GM12878 (cell line): ENCODE measurements around the gene KPNA4. TPM values are rescaled to one million over a fixed set of nuclear protein-coding genes. Genes with fewer than 3 reads are reported as not detected.

Experiments
- ATAC-seq: fragments of 200-7000 bp; cut with Tn5 transposase; 3 replicates; pipeline ENCODE4 v1.9.1; 2020; ENCODE audit warnings: mild to moderate bottlenecking, moderate library complexity
- BruUV-seq: library from RNA; stranded (reverse); fragments of 400-500 nt; replicated peaks from 2 replicates; lab custom pipeline; 2021; lab: Mats Ljungman, UMichigan
- CTCF ChIA-PET: fragments of 300-600 bp; sonication (Branson Sonifier 250); formaldehyde crosslinking; extraction: SDS; loops from one replicate; lab custom pipeline; 2021; ENCODE audit warnings: inconsistent platforms; lab: Yijun Ruan, JAX
- POLR2A ChIA-PET: fragments of 350-600 bp; formaldehyde crosslinking; extraction: SDS; loops from one replicate; lab custom pipeline; 2021; ENCODE audit warnings: inconsistent platforms; lab: Charles Lee
- RAD21 ChIA-PET: fragments of 300-600 bp; sonication (Branson Sonifier 250); formaldehyde crosslinking; loops from one replicate; lab custom pipeline; 2023; ENCODE audit warnings: antibody characterized with exemption; ENCODE audit not compliant: unreplicated experiment; lab: Charles Lee
- SMC1A ChIA-PET: fragments of 300-600 bp; sonication (Branson Sonifier 250); formaldehyde crosslinking; loops from one replicate; lab custom pipeline; 2023; ENCODE audit not compliant: unreplicated experiment, uncharacterized antibody; lab: Charles Lee
- DNase-seq: peaks from one replicate; pipeline ENCODE4 v3.0.0-alpha.2; 2011; ENCODE audit warnings: low read depth, low spot score
- FAIRE-seq: peaks from 3 replicates; lab custom pipeline; 2011; peaks lifted over from hg19 to GRCh38; lab: Jason Lieb, UNC
- H2AFZ ChIP-seq: 2 replicates; pipeline ENCODE4 v1.6.0; 2011; ENCODE audit warnings: low read depth, low read length, control low read depth; ENCODE audit not compliant: control insufficient read depth
- H3K27ac ChIP-seq: 2 replicates; pipeline ENCODE4 v1.5.1; 2011; ENCODE audit warnings: control low read depth; ENCODE audit not compliant: control insufficient read depth, insufficient read depth
- H3K27me3 ChIP-seq, 2 experiments: replicated peaks in 1 of 2; 2 replicates each; pipeline versions ENCODE4 v1.6.0 to v1.6.1; 2011; ENCODE audit warnings: low read length in 1 of 2; ENCODE audit not compliant: control insufficient read depth in 2 of 2, insufficient read depth in 2 of 2
- H3K36me3 ChIP-seq, 2 experiments: 2 replicates each; pipeline ENCODE4 v1.5.1; 2011; ENCODE audit warnings: low read length in 1 of 2; ENCODE audit not compliant: control insufficient read depth in 2 of 2, insufficient read depth in 2 of 2
- H3K4me1 ChIP-seq: 2 replicates; pipeline ENCODE4 v1.6.1; 2011; ENCODE audit warnings: mild to moderate bottlenecking, low read length, moderate library complexity, mixed read lengths; ENCODE audit not compliant: control insufficient read depth, insufficient read depth
- H3K4me2 ChIP-seq: 2 replicates; pipeline ENCODE4 v1.6.0; 2011; ENCODE audit warnings: control low read depth; ENCODE audit not compliant: control insufficient read depth, insufficient read depth
- H3K4me3 ChIP-seq: fragments of 200-600 bp; sonication (generic); 2 replicates; pipeline ENCODE4 v1.5.1; 2016
- H3K79me2 ChIP-seq: 2 replicates; pipeline ENCODE4 v1.6.0; 2011; ENCODE audit warnings: low read length; ENCODE audit not compliant: control insufficient read depth, insufficient read depth
- H3K9ac ChIP-seq: 2 replicates; pipeline ENCODE4 v1.8.0; 2011; ENCODE audit warnings: low read length, control low read depth, mixed read lengths; ENCODE audit not compliant: control insufficient read depth, insufficient read depth
- H3K9me3 ChIP-seq: replicated peaks from 3 replicates; pipeline ENCODE4 v1.5.1; 2011; ENCODE audit warnings: mild to moderate bottlenecking, low read length; ENCODE audit not compliant: control insufficient read depth, insufficient read depth
- H4K20me1 ChIP-seq: 2 replicates; pipeline ENCODE4 v1.6.0; 2011; ENCODE audit not compliant: control insufficient read depth, insufficient read depth
- BHLHE40 ChIP-seq, 2 experiments: fragments of 450-650 bp in 1 of 2; IDR thresholded peaks; 2 replicates each; pipeline ENCODE4 v1.6.1; 2011 to 2017; ENCODE audit warnings: low read depth in 2 of 2, borderline replicate concordance in 1 of 2, improper control_type of control experiment in 1 of 2, low read length in 1 of 2, mild to moderate bottlenecking in 1 of 2
- CEBPB ChIP-seq, 2 experiments: fragments of 150-350 bp in 1 of 2; IDR thresholded peaks; 2 replicates each; pipeline ENCODE4 v1.6.1; 2012 to 2014; ENCODE audit warnings: low read depth in 2 of 2, low read length in 2 of 2, borderline replicate concordance in 1 of 2, inconsistent platforms in 1 of 2
- NR2C2 ChIP-seq: IDR thresholded peaks from 2 replicates; pipeline ENCODE4 v1.6.1; 2011; ENCODE audit warnings: borderline replicate concordance, low read depth; ENCODE audit not compliant: control insufficient read depth, insufficient read length
- POU2F2 ChIP-seq: IDR thresholded peaks from 3 replicates; pipeline ENCODE4 v1.6.1; 2011; ENCODE audit warnings: low read depth, mild to moderate bottlenecking, low read length, borderline replicate concordance
- ZBED1 ChIP-seq: IDR thresholded peaks from 2 replicates; pipeline ENCODE4 v1.6.1; 2016; ENCODE audit warnings: borderline replicate concordance
- ZNF274 ChIP-seq: IDR thresholded peaks from one replicate; pipeline ENCODE4 v1.8.0; 2011; ENCODE audit not compliant: insufficient read length, insufficient read depth
- ZSCAN29 ChIP-seq: fragments of 450-650 bp; IDR thresholded peaks from 2 replicates; pipeline ENCODE4 v1.6.1; 2017; ENCODE audit warnings: mild to moderate bottlenecking, moderate library complexity
- WGBS: methylation state at CpG from one replicate; pipeline ENCODE4 v1.1.6; 2016; ENCODE audit warnings: low lambda C conversion rate; ENCODE audit not compliant: insufficient replicate concordance, insufficient coverage; ENCODE audit errors: missing lambda C conversion rate; 5-methylcytosine and 5-hydroxymethylcytosine counted together
- in situ Hi-C: fragments of 300-500 bp; cut with MboI; formaldehyde crosslinking; loops from 9 replicates; pipeline ENCODE4 v1.14.3; 2018; ENCODE audit warnings: mixed read lengths
- intact Hi-C: fragments of 100-400 bp; cut with micrococcal nuclease; formaldehyde crosslinking; loops from one replicate; pipeline ENCODE4 v1.14.2; 2022; ENCODE audit not compliant: unreplicated experiment
- polyA plus RNA-seq, 11 experiments: library from polyadenylated mRNA; depleted of rRNA in 4 of 11; unstranded in 6 of 11; stranded (reverse) in 5 of 11; fragments of >200 nt; fragmentation: Nextera tagmentation in 4 of 11; fragmentation: Illumina TruSeq in 1 of 11; extraction: Ambion mirVana in 4 of 11; extraction: Trizol in 1 of 11; gene quantifications; 1 replicate in 1 of 11; 2 replicates in 10 of 11; pipeline versions ENCODE4 v1.2.1 to v1.2.3, GENCODE V29; 2011 to 2016; ENCODE audit warnings: inconsistent platforms in 2 of 11, missing spikeins in 2 of 11, low read depth in 1 of 11
- total RNA-seq, 4 experiments: library from RNA; depleted of rRNA in 3 of 4; stranded (reverse); fragments of >200 nt in 3 of 4; fragmentation: Illumina TruSeq in 1 of 4; extraction: Trizol in 1 of 4; gene quantifications; 2 replicates each; pipeline versions ENCODE4 v1.2.1 to v1.2.3, GENCODE V29; 2013 to 2021
- TF ChIP-seq, protein P1 (sequence below): fragments of 450-650 bp; IDR thresholded peaks from 2 replicates; pipeline ENCODE4 v1.6.1; 2017; ENCODE audit warnings: mild to moderate bottlenecking, moderate library complexity
- TF ChIP-seq, protein P2 (sequence below): IDR thresholded peaks from 2 replicates; pipeline ENCODE4 v1.6.1; 2011; ENCODE audit warnings: borderline replicate concordance, low read depth, mild to moderate bottlenecking, moderate library complexity, mixed read lengths, low read length; ENCODE audit not compliant: insufficient read depth; ENCODE audit errors: extremely low read length
- TF ChIP-seq, protein P3 (sequence below): fragments of 150-350 bp; IDR thresholded peaks from 2 replicates; pipeline ENCODE4 v1.6.1; 2014; ENCODE audit warnings: mild to moderate bottlenecking, low read depth, low read length
- TF ChIP-seq, protein P4 (sequence below): IDR thresholded peaks from 2 replicates; pipeline ENCODE4 v1.6.1; 2012; ENCODE audit warnings: improper control_type of control experiment, low read depth, low read length; ENCODE audit not compliant: insufficient replicate concordance

The KPNA4 gene
- total and polyA plus RNA-seq, 10 of the 15 experiments (the other 5 are each of a cell fraction or from before 2014, with no cell fraction given) = 9.9 to 40.6 (median 18.1) TPM

DNA sequence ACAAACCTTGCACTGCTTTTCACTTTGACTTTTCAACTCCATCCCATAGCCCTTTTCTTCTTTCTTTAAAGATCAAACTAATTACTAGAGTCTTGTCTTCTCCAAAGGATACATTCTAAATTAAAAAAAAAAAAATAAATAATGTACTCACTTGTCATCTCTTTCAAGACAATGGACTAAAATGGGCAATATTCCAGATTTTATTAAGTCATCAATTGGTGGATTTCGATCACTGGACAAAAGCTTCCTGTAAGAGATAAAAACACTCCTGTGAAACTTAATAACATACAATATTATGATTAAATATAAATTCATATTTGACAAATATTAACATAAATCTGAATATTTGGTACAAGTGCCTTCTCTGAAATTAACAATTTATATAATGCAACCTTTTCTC lies 34.1 kb downstream of the KPNA4 start:
- Histone ChIP-seq H3K36me3 (peaks cover 3 to 7% of the 10 kb centered on the region in 2 experiments; a peak in 3 of 4 replicates), H2AFZ (no peak overlapping the region), H3K79me2 (no peaks in the 10 kb centered on the region), H3K27me3 (no peaks in the 10 kb centered on the region), H3K27ac (no peak overlapping the region), H3K9ac (no peak overlapping the region), H3K4me3 (no peak overlapping the region), H4K20me1 (no peaks in the 10 kb centered on the region), H3K4me1 (no peaks in the 10 kb centered on the region), H3K4me2 (no peak overlapping the region), H3K9me3 (no peaks in the 10 kb centered on the region)
- SMC1A ChIA-PET = no interaction called here
- 94% methylated on average over 1 of the region's 1 CpG for WGBS
- DNase-seq (no peak), FAIRE-seq (no peak), ATAC-seq (no peak)
- RAD21 ChIA-PET = no interaction called here
- POLR2A ChIA-PET = interaction anchor here (0.7 kb wide), 1 partner anchor 11 kb away, joined by 3 read pairs; no protein-coding TSS in a partner anchor
- in situ Hi-C loops (no loop called here), intact Hi-C loops (no loop called here)
- CTCF ChIA-PET = no interaction called here
- BruUV-seq = no TSS peak
- TF ChIP-seq NR2C2 (no peak), ZBED1 (no peak), ZSCAN29 (no peak), ZNF274 (no peak), BHLHE40 (IDR thresholded peaks at IDR 0.05; ENCODE audit: borderline replicate concordance in 1 of 2, low read depth in 2 of 2, low read length in 1 of 2) (no peak), POU2F2 (no peak), CEBPB (IDR thresholded peaks at IDR 0.05; ENCODE audit: borderline replicate concordance in 1 of 2, low read depth in 2 of 2, low read length in 2 of 2) (no peak)
- TF ChIP-seq, protein P1, sequence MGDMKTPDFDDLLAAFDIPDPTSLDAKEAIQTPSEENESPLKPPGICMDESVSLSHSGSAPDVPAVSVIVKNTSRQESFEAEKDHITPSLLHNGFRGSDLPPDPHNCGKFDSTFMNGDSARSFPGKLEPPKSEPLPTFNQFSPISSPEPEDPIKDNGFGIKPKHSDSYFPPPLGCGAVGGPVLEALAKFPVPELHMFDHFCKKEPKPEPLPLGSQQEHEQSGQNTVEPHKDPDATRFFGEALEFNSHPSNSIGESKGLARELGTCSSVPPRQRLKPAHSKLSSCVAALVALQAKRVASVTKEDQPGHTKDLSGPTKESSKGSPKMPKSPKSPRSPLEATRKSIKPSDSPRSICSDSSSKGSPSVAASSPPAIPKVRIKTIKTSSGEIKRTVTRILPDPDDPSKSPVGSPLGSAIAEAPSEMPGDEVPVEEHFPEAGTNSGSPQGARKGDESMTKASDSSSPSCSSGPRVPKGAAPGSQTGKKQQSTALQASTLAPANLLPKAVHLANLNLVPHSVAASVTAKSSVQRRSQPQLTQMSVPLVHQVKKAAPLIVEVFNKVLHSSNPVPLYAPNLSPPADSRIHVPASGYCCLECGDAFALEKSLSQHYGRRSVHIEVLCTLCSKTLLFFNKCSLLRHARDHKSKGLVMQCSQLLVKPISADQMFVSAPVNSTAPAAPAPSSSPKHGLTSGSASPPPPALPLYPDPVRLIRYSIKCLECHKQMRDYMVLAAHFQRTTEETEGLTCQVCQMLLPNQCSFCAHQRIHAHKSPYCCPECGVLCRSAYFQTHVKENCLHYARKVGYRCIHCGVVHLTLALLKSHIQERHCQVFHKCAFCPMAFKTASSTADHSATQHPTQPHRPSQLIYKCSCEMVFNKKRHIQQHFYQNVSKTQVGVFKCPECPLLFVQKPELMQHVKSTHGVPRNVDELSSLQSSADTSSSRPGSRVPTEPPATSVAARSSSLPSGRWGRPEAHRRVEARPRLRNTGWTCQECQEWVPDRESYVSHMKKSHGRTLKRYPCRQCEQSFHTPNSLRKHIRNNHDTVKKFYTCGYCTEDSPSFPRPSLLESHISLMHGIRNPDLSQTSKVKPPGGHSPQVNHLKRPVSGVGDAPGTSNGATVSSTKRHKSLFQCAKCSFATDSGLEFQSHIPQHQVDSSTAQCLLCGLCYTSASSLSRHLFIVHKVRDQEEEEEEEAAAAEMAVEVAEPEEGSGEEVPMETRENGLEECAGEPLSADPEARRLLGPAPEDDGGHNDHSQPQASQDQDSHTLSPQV = no peak
- TF ChIP-seq, protein P2, sequence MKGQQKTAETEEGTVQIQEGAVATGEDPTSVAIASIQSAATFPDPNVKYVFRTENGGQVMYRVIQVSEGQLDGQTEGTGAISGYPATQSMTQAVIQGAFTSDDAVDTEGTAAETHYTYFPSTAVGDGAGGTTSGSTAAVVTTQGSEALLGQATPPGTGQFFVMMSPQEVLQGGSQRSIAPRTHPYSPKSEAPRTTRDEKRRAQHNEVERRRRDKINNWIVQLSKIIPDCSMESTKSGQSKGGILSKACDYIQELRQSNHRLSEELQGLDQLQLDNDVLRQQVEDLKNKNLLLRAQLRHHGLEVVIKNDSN = no peak
- TF ChIP-seq, protein P3, sequence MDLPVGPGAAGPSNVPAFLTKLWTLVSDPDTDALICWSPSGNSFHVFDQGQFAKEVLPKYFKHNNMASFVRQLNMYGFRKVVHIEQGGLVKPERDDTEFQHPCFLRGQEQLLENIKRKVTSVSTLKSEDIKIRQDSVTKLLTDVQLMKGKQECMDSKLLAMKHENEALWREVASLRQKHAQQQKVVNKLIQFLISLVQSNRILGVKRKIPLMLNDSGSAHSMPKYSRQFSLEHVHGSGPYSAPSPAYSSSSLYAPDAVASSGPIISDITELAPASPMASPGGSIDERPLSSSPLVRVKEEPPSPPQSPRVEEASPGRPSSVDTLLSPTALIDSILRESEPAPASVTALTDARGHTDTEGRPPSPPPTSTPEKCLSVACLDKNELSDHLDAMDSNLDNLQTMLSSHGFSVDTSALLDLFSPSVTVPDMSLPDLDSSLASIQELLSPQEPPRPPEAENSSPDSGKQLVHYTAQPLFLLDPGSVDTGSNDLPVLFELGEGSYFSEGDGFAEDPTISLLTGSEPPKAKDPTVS = no peak
- TF ChIP-seq, protein P4, sequence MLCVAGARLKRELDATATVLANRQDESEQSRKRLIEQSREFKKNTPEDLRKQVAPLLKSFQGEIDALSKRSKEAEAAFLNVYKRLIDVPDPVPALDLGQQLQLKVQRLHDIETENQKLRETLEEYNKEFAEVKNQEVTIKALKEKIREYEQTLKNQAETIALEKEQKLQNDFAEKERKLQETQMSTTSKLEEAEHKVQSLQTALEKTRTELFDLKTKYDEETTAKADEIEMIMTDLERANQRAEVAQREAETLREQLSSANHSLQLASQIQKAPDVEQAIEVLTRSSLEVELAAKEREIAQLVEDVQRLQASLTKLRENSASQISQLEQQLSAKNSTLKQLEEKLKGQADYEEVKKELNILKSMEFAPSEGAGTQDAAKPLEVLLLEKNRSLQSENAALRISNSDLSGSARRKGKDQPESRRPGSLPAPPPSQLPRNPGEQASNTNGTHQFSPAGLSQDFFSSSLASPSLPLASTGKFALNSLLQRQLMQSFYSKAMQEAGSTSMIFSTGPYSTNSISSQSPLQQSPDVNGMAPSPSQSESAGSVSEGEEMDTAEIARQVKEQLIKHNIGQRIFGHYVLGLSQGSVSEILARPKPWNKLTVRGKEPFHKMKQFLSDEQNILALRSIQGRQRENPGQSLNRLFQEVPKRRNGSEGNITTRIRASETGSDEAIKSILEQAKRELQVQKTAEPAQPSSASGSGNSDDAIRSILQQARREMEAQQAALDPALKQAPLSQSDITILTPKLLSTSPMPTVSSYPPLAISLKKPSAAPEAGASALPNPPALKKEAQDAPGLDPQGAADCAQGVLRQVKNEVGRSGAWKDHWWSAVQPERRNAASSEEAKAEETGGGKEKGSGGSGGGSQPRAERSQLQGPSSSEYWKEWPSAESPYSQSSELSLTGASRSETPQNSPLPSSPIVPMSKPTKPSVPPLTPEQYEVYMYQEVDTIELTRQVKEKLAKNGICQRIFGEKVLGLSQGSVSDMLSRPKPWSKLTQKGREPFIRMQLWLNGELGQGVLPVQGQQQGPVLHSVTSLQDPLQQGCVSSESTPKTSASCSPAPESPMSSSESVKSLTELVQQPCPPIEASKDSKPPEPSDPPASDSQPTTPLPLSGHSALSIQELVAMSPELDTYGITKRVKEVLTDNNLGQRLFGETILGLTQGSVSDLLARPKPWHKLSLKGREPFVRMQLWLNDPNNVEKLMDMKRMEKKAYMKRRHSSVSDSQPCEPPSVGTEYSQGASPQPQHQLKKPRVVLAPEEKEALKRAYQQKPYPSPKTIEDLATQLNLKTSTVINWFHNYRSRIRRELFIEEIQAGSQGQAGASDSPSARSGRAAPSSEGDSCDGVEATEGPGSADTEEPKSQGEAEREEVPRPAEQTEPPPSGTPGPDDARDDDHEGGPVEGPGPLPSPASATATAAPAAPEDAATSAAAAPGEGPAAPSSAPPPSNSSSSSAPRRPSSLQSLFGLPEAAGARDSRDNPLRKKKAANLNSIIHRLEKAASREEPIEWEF = no peak
